Activated CD8-positive, alpha-beta memory T cell treated with anti-CD3 and anti-CD28 coated beads for 24 hours (primary cell): ENCODE measurements around the gene PTGFRN.
"Not testable (repeated sequence)": the region's sequence is repeated elsewhere in the genome, so short reads cannot be mapped to it uniquely, and the experiment has no call there.

ENCODE experiments used
- DNase-seq: peaks from one replicate; pipeline ENCODE4 v3.0.0-alpha.2; 2020

PTGFRN gene

DNA sequence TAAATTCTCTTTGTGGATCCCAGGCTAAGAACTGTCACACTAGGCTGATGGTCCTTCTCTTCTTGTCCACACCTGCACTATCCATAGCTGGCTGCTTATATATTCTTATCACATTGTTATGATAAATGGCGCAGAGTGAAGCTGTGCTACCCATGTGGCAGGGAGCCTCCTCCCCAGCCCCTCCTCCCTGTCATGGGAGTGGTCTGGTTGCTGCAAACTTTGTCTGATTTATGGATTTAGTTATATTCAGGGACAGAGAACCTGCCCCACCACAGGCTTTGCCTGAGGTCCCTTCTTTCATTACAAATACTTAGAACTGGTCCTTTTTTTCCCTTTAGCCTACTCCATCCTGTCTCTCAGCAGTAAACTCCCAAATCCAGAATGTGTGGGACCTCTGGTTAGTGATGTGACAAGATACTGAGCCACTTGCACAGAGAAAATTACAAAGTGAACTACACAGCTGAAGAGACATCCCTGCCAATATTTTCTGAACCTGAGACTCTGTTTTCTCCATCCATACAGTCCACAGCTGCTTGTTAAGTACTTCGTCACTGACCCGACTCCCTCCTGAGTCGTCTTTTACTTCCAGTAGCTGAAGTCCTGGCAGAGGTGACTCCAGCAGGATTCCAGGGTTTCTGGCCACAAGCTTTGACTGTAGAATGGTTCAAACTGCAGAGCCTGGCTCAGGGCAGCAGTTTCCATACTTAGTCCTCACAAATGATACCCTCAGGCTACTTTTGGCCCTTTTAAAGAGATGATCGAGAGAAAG lies 37.6 kb downstream of the PTGFRN start:
- DNase-seq, result no peak

GRCh38 chr1:116948046-116948445 lies 38.3 kb downstream of the PTGFRN start:
- no peak for DNase-seq

- no peak for DNase-seq
Observed at GRCh38 chr1:116948642-116949041, 38.9 kb downstream of the PTGFRN start.

- no peak for DNase-seq
Observed at GRCh38 chr1:116949213-116949985, 39.7 kb downstream of the PTGFRN start.

DNA sequence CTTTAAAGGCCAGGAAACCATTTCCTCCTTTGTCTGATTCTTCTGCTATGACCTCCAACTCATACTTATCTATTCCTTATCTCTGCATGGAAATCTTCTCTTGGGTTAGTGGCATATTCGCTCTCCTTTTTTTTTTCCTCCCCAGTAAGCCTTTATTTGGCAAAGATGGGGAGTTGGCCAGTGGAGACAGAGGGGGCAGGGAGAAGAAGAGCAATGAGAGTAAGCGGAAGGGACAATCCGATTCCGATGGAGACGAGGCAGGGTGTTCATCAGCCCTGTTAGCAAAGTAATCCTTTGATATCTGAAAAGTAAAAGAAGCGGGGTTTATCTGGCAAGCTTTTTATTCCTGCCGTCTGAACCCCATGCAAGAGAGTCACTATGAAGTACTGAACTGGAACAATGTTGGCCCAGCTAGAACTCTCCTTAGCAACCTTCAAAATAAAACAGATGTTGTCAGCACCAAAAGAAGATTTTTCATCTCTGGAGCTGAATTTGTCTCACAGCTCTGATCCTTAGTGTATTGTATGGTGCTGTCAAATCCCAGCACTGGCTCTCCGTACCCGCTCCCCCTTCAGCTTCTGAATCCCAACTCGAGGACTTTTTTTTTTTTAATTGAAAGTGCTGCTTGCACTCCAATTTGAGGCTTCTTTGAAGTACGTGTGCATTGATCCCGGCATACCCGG lies 40.9 kb downstream of the PTGFRN start:
- no peak for DNase-seq

DNA sequence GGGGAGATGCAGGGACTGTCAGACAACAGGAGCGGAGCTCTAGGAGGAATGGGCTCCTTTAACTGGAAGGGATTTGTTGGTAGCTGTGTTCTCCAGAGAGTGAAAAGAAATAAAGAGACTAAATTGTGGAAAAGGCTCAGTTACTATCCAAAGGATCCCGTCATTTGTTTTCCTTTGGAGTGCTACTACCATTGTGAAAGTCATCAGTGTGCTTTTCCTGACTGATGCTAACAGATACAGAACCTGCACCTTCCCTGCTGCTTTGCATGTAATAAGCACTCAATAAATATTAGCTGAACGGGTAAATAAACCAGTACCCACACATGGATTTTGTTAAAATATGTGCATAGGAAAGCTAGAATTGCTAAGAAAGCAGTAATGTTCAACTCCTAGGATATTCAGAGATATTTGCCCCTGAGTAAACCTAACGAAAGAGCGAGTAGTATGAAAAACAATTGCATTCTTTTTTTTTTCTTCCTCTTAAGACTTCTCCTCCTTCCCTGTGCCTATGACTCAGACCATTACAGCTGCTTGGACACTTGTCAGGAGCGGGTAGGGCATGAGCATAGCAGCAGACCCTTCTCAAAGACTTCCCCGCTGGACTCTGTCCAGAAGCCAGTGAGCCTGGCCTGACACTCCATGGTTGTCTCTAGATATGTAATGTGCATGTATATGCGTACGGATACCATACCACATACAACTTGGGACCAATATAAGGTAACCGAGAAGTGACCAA lies 41.7 kb downstream of the PTGFRN start:
- no peak for DNase-seq

DNA sequence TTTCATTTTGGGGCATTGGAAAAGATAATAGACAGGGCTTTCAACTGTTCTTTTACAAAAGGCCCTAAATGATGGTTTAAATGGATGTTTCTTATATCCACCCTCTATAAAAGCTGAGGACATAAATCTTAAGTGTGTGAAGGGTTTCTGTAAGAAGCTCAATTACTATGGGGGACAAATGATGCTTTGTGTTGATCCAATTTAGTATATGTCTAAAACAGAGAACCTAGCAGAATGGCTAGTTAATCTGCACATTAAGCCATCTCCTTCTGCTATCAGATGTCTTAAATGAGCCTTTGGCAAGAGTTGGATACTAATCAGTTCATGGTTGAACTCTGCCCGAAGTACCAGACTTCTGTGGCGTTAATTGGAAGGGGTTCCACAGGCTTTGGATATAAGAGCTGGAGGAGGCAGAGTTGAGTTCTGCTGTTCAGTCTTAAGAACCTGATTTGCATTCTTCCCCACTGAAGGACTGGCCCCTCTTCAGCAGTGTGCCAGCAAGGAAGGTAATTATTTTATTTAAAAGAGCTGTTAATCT lies 43.1 kb downstream of the PTGFRN start:
- no peak for DNase-seq

GRCh38 chr1:116954440-116954839 lies 44.7 kb downstream of the PTGFRN start:
- no peak for DNase-seq

DNA sequence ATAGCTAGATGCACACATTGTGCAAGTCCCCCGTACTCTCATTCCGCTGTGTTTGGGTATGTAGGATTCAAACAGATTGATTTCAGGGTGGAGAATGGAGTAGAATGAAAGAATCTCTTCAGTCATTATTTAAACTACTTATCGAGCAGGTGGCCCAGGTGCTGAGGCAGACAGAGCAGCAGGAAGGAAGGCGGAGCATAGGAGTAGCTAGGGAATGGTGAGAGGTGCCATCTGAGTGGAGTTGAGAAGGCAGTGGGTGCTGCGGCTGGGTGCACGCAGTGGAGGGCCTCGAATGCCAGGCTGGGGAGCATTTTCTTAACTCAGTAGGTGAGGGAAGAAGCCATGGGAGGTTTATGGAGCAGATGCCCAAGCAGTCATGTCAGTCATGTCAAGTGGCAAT lies 46.7 kb downstream of the PTGFRN start:
- no peak for DNase-seq

GRCh38 chr1:116957646-116958045 lies 47.9 kb downstream of the PTGFRN start:
- DNase-seq, result no peak

DNA sequence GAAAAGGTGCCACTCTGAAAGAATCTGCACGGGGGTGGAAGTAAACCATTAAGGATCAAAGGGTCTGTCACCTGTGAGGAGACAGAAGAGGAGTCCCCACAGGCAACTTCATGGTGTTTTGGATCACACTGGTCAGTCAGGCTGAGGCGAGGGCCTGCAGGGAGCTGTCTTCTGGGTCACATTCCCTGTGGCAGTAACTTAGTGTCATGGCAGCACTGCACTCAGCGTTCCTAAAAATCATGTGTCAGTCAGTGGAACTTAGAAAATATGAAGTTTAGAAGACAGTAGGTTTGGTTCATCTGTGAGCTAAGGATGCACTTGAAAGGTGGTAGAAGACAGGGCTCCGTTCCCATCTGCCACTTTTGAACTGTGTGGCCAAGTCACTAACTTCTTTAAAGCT lies 48.4 kb downstream of the PTGFRN start:
- DNase-seq, result no peak

- DNase-seq, result no peak
Observed at GRCh38 chr1:116958977-116959376, 49.3 kb downstream of the PTGFRN start.

GRCh38 chr1:116961606-116962005 lies 51.9 kb downstream of the PTGFRN start:
- no peak for DNase-seq

DNA sequence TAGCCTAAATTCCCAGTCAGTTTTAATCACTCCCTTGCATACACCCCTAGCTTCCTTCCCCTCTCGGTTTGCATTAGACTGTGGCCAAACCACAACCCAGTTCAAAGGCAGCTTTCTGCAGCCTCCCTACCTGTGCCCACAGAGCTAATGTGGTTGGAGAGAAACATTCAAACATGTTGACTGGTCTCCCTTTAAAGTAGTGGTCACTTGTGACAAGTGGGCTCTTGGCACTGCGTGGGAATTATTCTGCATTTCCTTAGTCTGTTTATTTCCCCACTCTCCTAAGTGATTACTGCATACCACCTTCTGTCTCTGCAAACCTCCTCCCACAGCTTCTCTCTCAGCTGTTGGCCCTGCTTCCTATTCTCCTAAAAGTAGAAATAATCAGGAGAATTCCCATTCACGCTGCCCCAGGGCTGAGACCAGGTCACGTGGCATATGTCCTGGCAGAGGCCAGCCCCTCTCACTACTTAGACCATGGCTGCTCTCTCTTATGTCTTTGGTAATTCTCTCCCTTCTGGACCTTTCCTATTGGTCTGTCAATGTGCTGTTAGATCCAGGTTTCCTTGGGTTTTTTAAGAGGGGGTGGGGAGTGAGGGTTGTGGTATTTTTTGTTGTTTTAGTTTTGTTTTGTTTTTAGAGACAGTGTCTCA lies 53.4 kb downstream of the PTGFRN start:
- no peak for DNase-seq

DNA sequence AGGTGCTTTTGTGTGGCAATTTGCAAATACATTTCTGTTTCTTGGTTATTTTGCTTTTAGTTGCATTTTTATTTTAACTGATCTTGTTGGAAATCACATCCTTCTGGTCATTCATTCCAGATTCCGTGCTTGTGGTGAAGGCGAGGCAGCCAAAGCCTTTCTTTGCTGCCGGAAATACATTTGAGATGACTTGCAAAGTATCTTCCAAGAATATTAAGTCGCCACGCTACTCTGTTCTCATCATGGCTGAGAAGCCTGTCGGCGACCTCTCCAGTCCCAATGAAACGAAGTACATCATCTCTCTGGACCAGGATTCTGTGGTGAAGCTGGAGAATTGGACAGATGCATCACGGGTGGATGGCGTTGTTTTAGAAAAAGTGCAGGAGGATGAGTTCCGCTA lies 57.1 kb downstream of the PTGFRN start:
- no peak for DNase-seq

DNA sequence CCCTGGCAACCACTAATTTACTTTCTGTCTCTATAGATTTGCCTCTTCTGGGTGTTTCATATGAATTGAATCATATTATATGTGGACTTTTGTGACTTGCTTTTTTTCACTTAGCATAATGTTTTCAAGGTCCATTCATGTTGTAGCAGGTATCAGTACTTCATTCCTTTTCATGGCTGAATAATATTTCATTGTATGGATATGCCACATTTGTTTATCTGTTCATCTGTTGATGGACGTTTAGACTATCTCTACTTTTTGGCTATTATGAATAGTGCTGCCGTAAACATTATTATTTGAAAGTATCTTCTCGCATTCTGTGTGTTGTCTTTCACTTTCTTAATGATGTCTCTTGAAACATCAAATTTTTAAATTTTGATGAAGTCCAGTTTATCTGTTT lies 59.0 kb downstream of the PTGFRN start:
- DNase-seq, result no peak

GRCh38 chr1:116971258-116971860 lies 61.6 kb downstream of the PTGFRN start:
- DNase-seq, result no peak

- DNase-seq, result no peak
Observed at GRCh38 chr1:116971965-116972673, 62.4 kb downstream of the PTGFRN start.

DNA sequence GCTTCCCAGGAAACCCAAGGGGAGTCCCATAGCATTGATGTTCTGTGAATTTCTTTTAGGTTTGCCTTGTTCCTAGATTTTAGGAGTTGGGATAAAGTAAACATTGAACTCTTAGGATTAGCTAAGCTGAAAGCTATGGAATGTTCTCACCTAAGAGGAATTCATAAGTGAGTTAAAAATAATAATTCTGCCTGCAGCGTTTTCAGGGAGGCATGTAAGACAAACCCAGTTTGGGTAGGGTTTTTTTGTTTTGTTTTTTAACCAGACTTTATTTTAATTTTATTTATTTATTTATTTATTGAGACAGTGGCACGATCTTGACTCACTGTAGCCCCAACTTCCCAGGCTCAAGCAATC lies 62.9 kb downstream of the PTGFRN start:
- no peak for DNase-seq

- DNase-seq, result not testable (repeated sequence)
Observed at GRCh38 chr1:116980309-116980708, 70.6 kb downstream of the PTGFRN start.

GRCh38 chr1:116981521-116982037 lies 71.9 kb downstream of the PTGFRN start:
- DNase-seq, result no peak
